ENCODE measurements around the gene RRP7A.

DNA sequence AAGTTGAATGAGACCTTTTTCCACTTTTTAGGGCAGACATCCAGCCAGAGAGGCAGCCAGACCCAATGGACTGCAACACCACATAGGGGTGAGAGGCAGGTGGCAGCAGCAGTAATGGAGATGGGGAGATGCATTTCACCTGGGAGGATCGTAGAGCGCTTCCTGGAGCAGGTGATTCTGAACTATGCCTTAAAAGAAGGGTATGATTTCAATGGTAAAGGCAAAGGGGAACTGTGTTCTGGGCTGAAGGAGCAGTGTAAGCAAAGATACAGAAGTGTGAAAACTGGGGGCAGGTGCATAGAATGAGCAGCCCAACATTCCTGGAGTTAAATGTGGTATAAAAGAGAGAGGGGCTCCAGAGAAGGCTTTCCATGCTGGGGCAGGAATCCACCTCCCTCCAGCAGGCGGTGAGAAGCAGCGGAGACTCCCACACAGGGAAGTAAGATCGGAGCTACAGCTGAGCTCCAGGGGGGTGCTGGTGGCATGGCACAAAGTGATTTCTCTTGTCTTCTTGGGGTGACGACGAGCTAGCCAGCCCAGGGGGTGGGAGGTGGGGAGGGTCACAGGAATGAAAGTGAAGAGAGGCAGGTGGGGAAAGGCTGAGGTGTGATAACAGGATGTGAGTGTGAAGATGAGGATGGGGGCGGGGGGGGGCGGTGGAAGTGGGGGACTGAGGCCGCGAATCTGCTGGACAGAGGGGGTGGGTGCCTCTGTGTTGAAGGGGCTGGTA is 29.9 kb upstream of the RRP7A start:
- no peak for TF ChIP-seq POLR2A (IDR thresholded peaks at IDR 0.05)
- TF ChIP-seq, protein P1, sequence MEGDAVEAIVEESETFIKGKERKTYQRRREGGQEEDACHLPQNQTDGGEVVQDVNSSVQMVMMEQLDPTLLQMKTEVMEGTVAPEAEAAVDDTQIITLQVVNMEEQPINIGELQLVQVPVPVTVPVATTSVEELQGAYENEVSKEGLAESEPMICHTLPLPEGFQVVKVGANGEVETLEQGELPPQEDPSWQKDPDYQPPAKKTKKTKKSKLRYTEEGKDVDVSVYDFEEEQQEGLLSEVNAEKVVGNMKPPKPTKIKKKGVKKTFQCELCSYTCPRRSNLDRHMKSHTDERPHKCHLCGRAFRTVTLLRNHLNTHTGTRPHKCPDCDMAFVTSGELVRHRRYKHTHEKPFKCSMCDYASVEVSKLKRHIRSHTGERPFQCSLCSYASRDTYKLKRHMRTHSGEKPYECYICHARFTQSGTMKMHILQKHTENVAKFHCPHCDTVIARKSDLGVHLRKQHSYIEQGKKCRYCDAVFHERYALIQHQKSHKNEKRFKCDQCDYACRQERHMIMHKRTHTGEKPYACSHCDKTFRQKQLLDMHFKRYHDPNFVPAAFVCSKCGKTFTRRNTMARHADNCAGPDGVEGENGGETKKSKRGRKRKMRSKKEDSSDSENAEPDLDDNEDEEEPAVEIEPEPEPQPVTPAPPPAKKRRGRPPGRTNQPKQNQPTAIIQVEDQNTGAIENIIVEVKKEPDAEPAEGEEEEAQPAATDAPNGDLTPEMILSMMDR (IDR thresholded peaks at IDR 0.05) = no peak
